ENCODE results near the gene FILIP1.

DNA sequence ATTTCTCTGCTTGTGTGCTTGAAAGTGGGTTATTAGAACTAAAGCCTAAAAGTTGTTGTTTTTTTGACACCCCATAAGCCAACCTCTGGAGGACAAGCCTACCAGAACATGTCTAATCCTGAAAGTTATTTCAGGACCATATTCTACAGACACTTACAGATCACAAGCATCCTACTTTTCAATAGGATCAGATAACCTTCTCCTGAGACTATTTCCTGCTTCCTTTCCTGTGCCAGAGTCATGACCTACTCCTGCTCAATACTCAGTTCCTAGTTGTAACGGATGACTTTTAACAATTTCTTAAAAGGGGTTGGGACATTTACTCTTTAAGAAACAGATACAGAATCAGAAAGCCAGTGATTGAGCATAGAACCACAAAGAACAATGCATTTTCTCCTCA lies 5.3 kb upstream of the FILIP1 start:
- no peak for TF ChIP-seq POLR2A (IDR thresholded peaks at IDR 0.05)
- TF ChIP-seq, protein P1, sequence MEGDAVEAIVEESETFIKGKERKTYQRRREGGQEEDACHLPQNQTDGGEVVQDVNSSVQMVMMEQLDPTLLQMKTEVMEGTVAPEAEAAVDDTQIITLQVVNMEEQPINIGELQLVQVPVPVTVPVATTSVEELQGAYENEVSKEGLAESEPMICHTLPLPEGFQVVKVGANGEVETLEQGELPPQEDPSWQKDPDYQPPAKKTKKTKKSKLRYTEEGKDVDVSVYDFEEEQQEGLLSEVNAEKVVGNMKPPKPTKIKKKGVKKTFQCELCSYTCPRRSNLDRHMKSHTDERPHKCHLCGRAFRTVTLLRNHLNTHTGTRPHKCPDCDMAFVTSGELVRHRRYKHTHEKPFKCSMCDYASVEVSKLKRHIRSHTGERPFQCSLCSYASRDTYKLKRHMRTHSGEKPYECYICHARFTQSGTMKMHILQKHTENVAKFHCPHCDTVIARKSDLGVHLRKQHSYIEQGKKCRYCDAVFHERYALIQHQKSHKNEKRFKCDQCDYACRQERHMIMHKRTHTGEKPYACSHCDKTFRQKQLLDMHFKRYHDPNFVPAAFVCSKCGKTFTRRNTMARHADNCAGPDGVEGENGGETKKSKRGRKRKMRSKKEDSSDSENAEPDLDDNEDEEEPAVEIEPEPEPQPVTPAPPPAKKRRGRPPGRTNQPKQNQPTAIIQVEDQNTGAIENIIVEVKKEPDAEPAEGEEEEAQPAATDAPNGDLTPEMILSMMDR (IDR thresholded peaks at IDR 0.05 in 4 of 5, conservative IDR thresholded peaks at IDR 0.05 in 1 of 5), result no peak
